ENCODE measurements around the gene EEFSEC. TPM values are rescaled to one million over a fixed set of nuclear protein-coding genes. Genes with fewer than 3 reads are reported as not detected.

EEFSEC gene
- total RNA-seq, 1 donor from 2014 or later, result 24.6 TPM

- Histone ChIP-seq H3K4me3 (no peak overlapping the region), H3K9me3 (no peaks in the 10 kb centered on the region), H3K27ac (no peak overlapping the region), H3K36me3 (no peaks in the 10 kb centered on the region), H3K4me1 (peaks cover 10% of the 10 kb centered on the region), H3K27me3 (no peaks in the 10 kb centered on the region)
- no peak for DNase-seq (ENCODE audit: extremely low spot score in 2 of 2)
- intact Hi-C loops (cut with DNase I), result no loop called here
- TF ChIP-seq POLR2A (IDR thresholded peaks at IDR 0.05) (no peak), POLR2AphosphoS5 (IDR thresholded peaks at IDR 0.05; ENCODE audit: insufficient read depth in 1 of 2, low read depth in 1 of 2) (no peak)
- TF ChIP-seq, protein P1, sequence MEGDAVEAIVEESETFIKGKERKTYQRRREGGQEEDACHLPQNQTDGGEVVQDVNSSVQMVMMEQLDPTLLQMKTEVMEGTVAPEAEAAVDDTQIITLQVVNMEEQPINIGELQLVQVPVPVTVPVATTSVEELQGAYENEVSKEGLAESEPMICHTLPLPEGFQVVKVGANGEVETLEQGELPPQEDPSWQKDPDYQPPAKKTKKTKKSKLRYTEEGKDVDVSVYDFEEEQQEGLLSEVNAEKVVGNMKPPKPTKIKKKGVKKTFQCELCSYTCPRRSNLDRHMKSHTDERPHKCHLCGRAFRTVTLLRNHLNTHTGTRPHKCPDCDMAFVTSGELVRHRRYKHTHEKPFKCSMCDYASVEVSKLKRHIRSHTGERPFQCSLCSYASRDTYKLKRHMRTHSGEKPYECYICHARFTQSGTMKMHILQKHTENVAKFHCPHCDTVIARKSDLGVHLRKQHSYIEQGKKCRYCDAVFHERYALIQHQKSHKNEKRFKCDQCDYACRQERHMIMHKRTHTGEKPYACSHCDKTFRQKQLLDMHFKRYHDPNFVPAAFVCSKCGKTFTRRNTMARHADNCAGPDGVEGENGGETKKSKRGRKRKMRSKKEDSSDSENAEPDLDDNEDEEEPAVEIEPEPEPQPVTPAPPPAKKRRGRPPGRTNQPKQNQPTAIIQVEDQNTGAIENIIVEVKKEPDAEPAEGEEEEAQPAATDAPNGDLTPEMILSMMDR (IDR thresholded peaks at IDR 0.05), result no peak
These were observed 281.2 kb downstream of the EEFSEC start for GRCh38 chr3:128434524-128434923.

DNA sequence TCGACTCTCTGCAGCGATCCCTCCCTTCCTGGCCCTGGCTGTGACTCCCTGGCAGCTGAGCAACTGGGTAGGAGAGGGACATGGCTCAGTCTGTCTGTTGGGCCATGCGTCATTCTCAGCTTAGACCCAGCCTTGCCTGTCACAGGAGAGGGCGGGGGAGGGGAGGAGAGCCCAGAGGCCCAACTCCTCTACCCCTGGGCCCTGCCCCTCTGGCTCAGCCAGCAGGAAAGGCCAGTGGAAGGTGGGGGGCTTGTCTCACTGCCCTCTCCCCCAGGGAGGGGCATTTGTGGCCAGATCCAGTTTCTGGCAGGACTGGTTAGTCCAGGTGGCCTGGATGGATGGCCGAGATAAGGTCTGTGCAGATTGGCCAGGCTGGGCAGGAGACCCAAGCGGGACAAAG is 281.8 kb downstream of the EEFSEC start:
- TF ChIP-seq, protein P1 (IDR thresholded peaks at IDR 0.05), result no peak
- TF ChIP-seq POLR2A (IDR thresholded peaks at IDR 0.05) (no peak), POLR2AphosphoS5 (IDR thresholded peaks at IDR 0.05; ENCODE audit: insufficient read depth in 1 of 2, low read depth in 1 of 2) (no peak)
- H3K27me3 ChIP-seq, result no peaks in the 10 kb centered on the region
- intact Hi-C loops (cut with DNase I), result no loop called here
- DNase-seq (ENCODE audit: extremely low spot score in 2 of 2), result no peak
- no peaks in the 10 kb centered on the region for H3K36me3 ChIP-seq
- H3K4me1 ChIP-seq, result peaks cover 10% of the 10 kb centered on the region
- no peak overlapping the region for H3K4me3 ChIP-seq
- H3K9me3 ChIP-seq, result no peaks in the 10 kb centered on the region
- H3K27ac ChIP-seq, result no peak overlapping the region

GRCh38 chr3:128435561-128435960 is 282.3 kb downstream of the EEFSEC start:
- intact Hi-C loops (cut with DNase I), result no loop called here
- TF ChIP-seq POLR2AphosphoS5 (IDR thresholded peaks at IDR 0.05; ENCODE audit: insufficient read depth in 1 of 2, low read depth in 1 of 2) (no peak), POLR2A (IDR thresholded peaks at IDR 0.05) (no peak)
- TF ChIP-seq, protein P1 (IDR thresholded peaks at IDR 0.05), result no peak
- Histone ChIP-seq H3K4me3 (no peak overlapping the region), H3K27ac (no peak overlapping the region), H3K27me3 (no peaks in the 10 kb centered on the region), H3K4me1 (peaks cover 10% of the 10 kb centered on the region), H3K9me3 (no peaks in the 10 kb centered on the region), H3K36me3 (no peaks in the 10 kb centered on the region)
- no peak for DNase-seq (ENCODE audit: extremely low spot score in 2 of 2)

- Histone ChIP-seq H3K9me3 (no peaks in the 10 kb centered on the region), H3K27me3 (no peaks in the 10 kb centered on the region), H3K4me3 (no peak overlapping the region), H3K4me1 (peaks cover 10% of the 10 kb centered on the region), H3K36me3 (no peaks in the 10 kb centered on the region), H3K27ac (no peak overlapping the region)
- DNase-seq (ENCODE audit: extremely low spot score in 2 of 2), result no peak
- TF ChIP-seq, protein P1 (IDR thresholded peaks at IDR 0.05), result no peak
- TF ChIP-seq POLR2A (IDR thresholded peaks at IDR 0.05) (no peak), POLR2AphosphoS5 (IDR thresholded peaks at IDR 0.05; ENCODE audit: insufficient read depth in 1 of 2, low read depth in 1 of 2) (no peak)
- intact Hi-C loops (cut with DNase I), result no loop called here
These were observed 282.9 kb downstream of the EEFSEC start for GRCh38 chr3:128436214-128436613.

DNA sequence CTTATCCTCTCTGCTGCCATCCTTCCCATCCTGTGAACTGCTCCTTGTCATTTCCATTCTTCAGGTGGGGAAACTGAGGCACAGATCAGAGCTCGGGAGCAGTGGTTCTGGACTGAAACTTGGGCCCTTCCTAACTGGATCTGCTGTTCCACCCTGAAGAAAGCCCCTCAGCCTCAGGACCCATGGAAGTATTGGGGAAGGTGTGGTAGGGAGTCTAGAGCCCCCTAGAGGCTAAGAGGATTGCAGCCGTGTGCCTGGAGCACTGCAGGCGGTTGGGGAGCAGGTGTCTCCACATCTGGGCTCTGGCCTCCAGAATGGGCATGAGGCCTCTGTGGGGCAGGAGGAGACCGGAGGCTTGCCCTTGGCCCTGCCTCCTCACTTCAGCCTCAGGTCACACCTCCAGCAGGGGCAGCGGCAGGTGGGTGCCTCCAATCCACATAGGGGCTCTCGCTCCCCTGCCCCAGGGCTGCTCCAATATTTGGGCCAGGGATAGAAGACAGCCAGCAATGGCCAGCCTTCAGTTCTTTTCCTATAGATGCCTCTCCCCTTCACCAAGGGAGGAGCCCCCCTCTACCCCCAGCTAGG is 285.3 kb downstream of the EEFSEC start:
- no peaks in the 10 kb centered on the region for H3K36me3 ChIP-seq
- DNase-seq (ENCODE audit: extremely low spot score in 2 of 2), result no peak
- H3K4me1 ChIP-seq, result no peaks in the 10 kb centered on the region
- no peak overlapping the region for H3K4me3 ChIP-seq
- H3K27me3 ChIP-seq, result no peaks in the 10 kb centered on the region
- intact Hi-C loops (cut with DNase I), result no loop called here
- TF ChIP-seq POLR2A (IDR thresholded peaks at IDR 0.05) (no peak), POLR2AphosphoS5 (IDR thresholded peaks at IDR 0.05; ENCODE audit: insufficient read depth in 1 of 2, low read depth in 1 of 2) (no peak)
- TF ChIP-seq, protein P1 (IDR thresholded peaks at IDR 0.05), result no peak
- H3K27ac ChIP-seq, result no peak overlapping the region
- H3K9me3 ChIP-seq, result no peaks in the 10 kb centered on the region
